PC-9 (cell line): ENCODE data around the gene TMEM88. TPM values are rescaled to one million over a fixed set of nuclear protein-coding genes. Genes with fewer than 3 reads are reported as not detected.

Source experiments
- BruUV-seq: library from RNA; stranded (reverse); fragments of 400-500 nt; replicated peaks from 2 replicates; lab custom pipeline; 2021; lab: Mats Ljungman, UMichigan
- CTCF ChIA-PET: fragments of 300-600 bp; sonication (Branson Sonifier 250); formaldehyde crosslinking; loops from one replicate; lab custom pipeline; 2022; ENCODE audit warnings: antibody characterized with exemption; lab: Charles Lee
- POLR2A ChIA-PET: fragments of 300-600 bp; sonication (Branson Sonifier 250); formaldehyde crosslinking; loops from one replicate; lab custom pipeline; 2022; ENCODE audit warnings: antibody characterized with exemption; ENCODE audit not compliant: unreplicated experiment; lab: Charles Lee
- DNase-seq, 2 experiments: peaks; one replicate each; pipeline versions ENCODE4 v3.0.0 to v3.0.0-alpha.2; 2015 to 2022; ENCODE audit warnings: mixed read lengths in 1 of 2
- H2AFZ ChIP-seq: fragments of 200-600 bp; sonication (generic); 2 replicates; pipeline ENCODE4 v1.8.1; 2017; ENCODE audit warnings: antibody characterized with exemption
- H3F3A ChIP-seq: fragments of 200-600 bp; sonication (generic); 2 replicates; pipeline ENCODE4 v1.8.1; 2017; ENCODE audit warnings: antibody characterized with exemption, mild to moderate bottlenecking, low read depth; ENCODE audit not compliant: insufficient read depth
- H3K27ac ChIP-seq: fragments of 200-600 bp; sonication (generic); 2 replicates; pipeline ENCODE4 v1.6.1; 2016; ENCODE audit warnings: mixed run types
- H3K27me3 ChIP-seq: fragments of 200-600 bp; sonication (generic); 2 replicates; pipeline ENCODE4 v1.6.1; 2016; ENCODE audit warnings: low read depth, mixed run types; ENCODE audit not compliant: insufficient read depth
- H3K36me3 ChIP-seq: fragments of 200-600 bp; sonication (generic); 2 replicates; pipeline ENCODE4 v1.6.1; 2016; ENCODE audit warnings: low read depth, mixed run types
- H3K4me1 ChIP-seq: fragments of 200-600 bp; sonication (generic); replicated peaks from 2 replicates; pipeline ENCODE4 v1.6.1; 2016; ENCODE audit warnings: mixed run types; ENCODE audit not compliant: insufficient read depth
- H3K4me2 ChIP-seq: fragments of 200-600 bp; sonication (generic); 2 replicates; pipeline ENCODE4 v1.6.1; 2017; ENCODE audit warnings: mixed run types
- H3K4me3 ChIP-seq: fragments of 200-600 bp; sonication (generic); 2 replicates; pipeline ENCODE4 v1.6.1; 2016; ENCODE audit warnings: mixed run types
- H3K79me2 ChIP-seq: fragments of 200-600 bp; sonication (generic); 2 replicates; pipeline ENCODE4 v1.6.1; 2017; ENCODE audit warnings: low read depth, mixed run types
- H3K9me2 ChIP-seq: fragments of 200-600 bp; sonication (generic); 2 replicates; pipeline ENCODE4 v1.8.1; 2017; ENCODE audit warnings: mild to moderate bottlenecking; ENCODE audit not compliant: insufficient read depth
- H3K9me3 ChIP-seq: fragments of 200-600 bp; sonication (generic); 2 replicates; pipeline ENCODE4 v1.8.1; 2016; ENCODE audit warnings: low read depth; ENCODE audit not compliant: insufficient read depth
- H4K20me1 ChIP-seq: fragments of 200-600 bp; sonication (generic); 2 replicates; pipeline ENCODE4 v1.8.1; 2017; ENCODE audit not compliant: insufficient read depth
- EZH2 ChIP-seq: fragments of 200-600 bp; sonication (generic); IDR thresholded peaks from 2 replicates; pipeline ENCODE4 v1.8.0; 2017; ENCODE audit warnings: antibody characterized with exemption, low read depth
- intact Hi-C: fragments of 100-400 bp; cut with micrococcal nuclease; formaldehyde crosslinking; loops from one replicate; pipeline ENCODE4 v1.10.0; 2022; ENCODE audit not compliant: unreplicated experiment
- total RNA-seq: library from RNA; stranded (reverse); gene quantifications from 2 replicates; pipeline ENCODE4 v1.2.3, GENCODE V29; 2021
- TF ChIP-seq, protein P1 (sequence below): fragments of 200-600 bp; sonication (generic); conservative IDR thresholded peaks from 2 replicates; pipeline ENCODE4 v1.6.1; 2017; ENCODE audit warnings: mixed run types, antibody characterized with exemption, mild to moderate bottlenecking, moderate library complexity

TMEM88 gene
- total RNA-seq, 1 experiment from 2014 or later: 3.1 TPM

DNA sequence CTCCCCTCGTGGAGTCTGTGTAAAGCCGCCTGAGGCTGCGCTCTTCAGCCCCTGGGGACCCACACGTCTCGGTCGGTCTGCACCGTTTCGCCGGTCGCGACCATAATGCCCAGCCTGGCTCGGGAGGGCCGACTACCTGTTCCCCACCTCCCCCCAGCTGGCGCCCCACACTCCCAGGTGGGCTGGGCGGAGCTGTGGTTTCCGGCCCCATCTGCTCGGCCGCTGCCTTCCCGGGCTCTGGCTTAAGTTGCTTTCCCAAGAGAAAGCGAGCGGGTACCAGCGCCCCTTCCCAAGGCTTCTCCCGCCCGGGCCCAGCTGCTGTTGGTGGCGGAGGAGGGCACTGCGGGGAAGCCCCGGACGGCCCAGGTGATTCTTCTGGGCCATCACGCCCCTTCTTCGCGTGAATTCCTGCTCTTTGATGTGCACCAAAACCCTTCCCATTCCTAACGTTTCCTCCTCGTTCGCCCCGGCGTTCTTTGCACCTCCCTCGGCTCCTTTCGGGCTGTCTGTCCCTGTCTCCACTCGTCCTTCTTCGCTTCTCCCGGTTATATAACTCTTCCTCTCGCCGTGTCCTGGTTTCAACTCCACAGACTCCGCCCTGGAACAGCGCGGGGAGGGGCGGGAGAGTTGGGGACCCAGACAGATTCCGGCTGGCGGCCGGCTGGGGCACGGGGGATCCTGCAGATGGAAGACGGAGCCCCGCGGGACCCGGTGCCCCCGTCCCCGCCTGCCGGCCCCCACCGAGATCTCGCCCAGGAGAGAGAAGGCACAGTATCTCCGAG lies 18.9 kb upstream of the TMEM88 start:
- Histone ChIP-seq H3K36me3 (no peaks in the 10 kb centered on the region), H3F3A (peaks cover 26% of the 10 kb centered on the region; the same call in 1 of the 2 replicates), H3K4me1 (peaks cover 19% of the 10 kb centered on the region), H3K9me3 (no peaks in the 10 kb centered on the region), H3K79me2 (no peaks in the 10 kb centered on the region), H3K27me3 (no peaks in the 10 kb centered on the region), H3K4me2 (peak overlapping the region; percentile 88), H3K9me2 (no peaks in the 10 kb centered on the region), H3K27ac (peak overlapping the region; percentile 63), H4K20me1 (no peaks in the 10 kb centered on the region), H3K4me3 (peak overlapping the region; percentile 82), H2AFZ (peak overlapping the region; percentile 75)
- CTCF ChIA-PET: interaction anchor here (0.7 to 1.6 kb wide), 2 partner anchors 21 to 26 kb away, joined by 6 to 12 read pairs; partner anchors contain the start of genes CYB5D1 and NAA38
- BruUV-seq: TSS peak; percentile 44
- intact Hi-C loops: loop anchor here (1.0 to 5.0 kb wide), 5 partner anchors 8 to 434 kb away; partner anchors contain the start of genes CHD3, NAA38, TMEM256 and TP53
- TF ChIP-seq, protein P1, sequence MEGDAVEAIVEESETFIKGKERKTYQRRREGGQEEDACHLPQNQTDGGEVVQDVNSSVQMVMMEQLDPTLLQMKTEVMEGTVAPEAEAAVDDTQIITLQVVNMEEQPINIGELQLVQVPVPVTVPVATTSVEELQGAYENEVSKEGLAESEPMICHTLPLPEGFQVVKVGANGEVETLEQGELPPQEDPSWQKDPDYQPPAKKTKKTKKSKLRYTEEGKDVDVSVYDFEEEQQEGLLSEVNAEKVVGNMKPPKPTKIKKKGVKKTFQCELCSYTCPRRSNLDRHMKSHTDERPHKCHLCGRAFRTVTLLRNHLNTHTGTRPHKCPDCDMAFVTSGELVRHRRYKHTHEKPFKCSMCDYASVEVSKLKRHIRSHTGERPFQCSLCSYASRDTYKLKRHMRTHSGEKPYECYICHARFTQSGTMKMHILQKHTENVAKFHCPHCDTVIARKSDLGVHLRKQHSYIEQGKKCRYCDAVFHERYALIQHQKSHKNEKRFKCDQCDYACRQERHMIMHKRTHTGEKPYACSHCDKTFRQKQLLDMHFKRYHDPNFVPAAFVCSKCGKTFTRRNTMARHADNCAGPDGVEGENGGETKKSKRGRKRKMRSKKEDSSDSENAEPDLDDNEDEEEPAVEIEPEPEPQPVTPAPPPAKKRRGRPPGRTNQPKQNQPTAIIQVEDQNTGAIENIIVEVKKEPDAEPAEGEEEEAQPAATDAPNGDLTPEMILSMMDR: no peak
- TF ChIP-seq EZH2: no peak
- peak in 1 of 2 experiments; percentile 77 for DNase-seq
- POLR2A ChIA-PET: interaction anchor here (0.5 to 1.1 kb wide), 4 partner anchors 9 to 1013 kb away, joined by 3 to 10 read pairs (median 4); no protein-coding TSS in a partner anchor

DNA sequence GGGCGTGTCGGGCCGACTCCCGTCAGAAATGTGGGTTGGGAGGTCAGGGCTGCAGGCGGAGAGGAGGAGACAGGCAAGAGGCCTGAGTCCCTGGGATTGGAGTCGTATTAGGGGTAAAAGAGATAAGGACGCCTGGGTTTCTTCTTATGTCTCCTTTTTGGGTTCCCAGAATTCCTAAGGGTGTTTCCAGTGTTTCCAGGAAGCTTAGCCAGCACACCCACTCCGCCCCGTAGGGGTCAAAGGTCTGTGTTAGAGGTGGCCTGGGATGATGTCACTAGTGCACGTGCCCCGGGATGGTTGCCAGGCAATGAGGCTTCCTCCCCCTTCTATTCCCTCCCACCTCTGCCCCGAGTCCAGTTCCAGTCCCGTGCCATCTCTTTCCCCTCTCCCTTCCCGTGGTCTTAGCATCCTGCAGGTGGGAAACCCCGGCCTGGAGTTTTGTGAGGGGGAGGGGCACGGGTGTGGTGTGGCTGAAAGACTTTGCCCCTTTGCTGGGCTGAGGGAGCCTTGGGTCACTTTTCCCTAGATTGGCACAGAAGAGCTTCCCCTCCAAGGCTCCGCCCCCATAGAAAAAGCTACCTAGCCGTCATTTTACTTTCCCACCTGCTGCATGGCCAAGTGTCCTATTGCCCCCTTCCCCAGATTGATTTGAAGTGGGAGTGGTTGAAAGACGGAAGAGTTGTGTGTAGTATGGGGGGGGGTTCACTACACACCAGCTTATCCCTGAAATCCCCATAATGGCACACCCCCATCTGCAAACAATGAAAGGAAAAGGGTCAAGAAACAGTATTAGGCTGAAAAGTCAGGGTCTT lies 18.1 kb upstream of the TMEM88 start:
- peak; percentile 75 to 93 for DNase-seq
- peaks cover 24% of the 10 kb centered on the region for H3K4me1 ChIP-seq
- BruUV-seq: TSS peak; percentile 43
- peak overlapping the region; percentile 63 for H3K27ac ChIP-seq
- intact Hi-C loops: loop anchor here (1.0 to 5.0 kb wide), 5 partner anchors 7 to 435 kb away; partner anchors contain the start of genes CHD3, NAA38, TMEM256 and TP53
- peak overlapping the region; percentile 82 for H3K4me3 ChIP-seq
- H3K27me3 ChIP-seq: no peaks in the 10 kb centered on the region
- H2AFZ ChIP-seq: peak overlapping the region; percentile 75
- no peaks in the 10 kb centered on the region for H3K9me2 ChIP-seq
- ChIA-PET CTCF (interaction anchor here (0.7 to 0.8 kb wide), 2 partner anchors 12 to 276 kb away, joined by 3 to 6 read pairs; no protein-coding TSS in a partner anchor), POLR2A (no interaction called here)
- TF ChIP-seq, protein P1: no peak
- no peak for TF ChIP-seq EZH2
- no peaks in the 10 kb centered on the region for H3K36me3 ChIP-seq
- H4K20me1 ChIP-seq: no peaks in the 10 kb centered on the region
- H3F3A ChIP-seq: peaks cover 31% of the 10 kb centered on the region; the same call in 1 of the 2 replicates
- no peaks in the 10 kb centered on the region; the same call in 1 of the 2 replicates for H3K79me2 ChIP-seq
- no peaks in the 10 kb centered on the region for H3K9me3 ChIP-seq
- H3K4me2 ChIP-seq: peak overlapping the region; percentile 88
